ENCODE data around the gene DMRTC1.
"Not testable (repeated sequence)": the region's sequence is repeated elsewhere in the genome, so short reads cannot be mapped to it uniquely, and the experiment has no call there.

DMRTC1 gene, protein sequence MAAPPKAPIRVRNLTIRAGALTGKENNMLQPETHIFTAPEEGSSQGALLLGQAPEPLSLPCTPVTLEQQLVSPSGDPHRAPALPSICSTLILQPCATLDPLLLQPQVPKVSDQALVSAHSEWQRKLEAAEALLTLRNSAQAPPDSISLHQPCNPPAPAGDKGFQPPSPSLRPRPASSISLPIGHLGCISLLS

DNA sequence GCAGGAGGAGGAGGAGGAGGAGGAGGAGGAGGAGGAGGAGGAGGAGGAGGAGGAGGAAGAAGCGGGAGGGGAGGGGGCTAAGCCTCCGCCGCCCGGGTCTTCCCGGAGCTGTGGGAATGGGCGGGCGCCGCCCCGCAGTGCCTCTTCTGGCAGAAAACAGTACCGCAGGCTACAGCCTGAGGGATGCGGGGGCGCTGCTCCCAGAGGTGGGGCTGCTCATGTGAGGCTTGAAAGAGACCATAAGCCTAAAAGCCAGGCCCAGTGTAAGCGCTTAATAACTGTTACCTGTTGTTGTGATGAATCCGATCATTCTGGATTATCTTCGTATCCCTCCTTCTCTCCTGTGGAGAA lies at the start of gene DMRTC1:
Gene DMRTC1 (minus strand): TSS at position 19 of the 351 bp plus-strand sequence. CDS start 68,143 bp downstream, outside the sequence.
- not testable (repeated sequence) for DNase-seq

DNA sequence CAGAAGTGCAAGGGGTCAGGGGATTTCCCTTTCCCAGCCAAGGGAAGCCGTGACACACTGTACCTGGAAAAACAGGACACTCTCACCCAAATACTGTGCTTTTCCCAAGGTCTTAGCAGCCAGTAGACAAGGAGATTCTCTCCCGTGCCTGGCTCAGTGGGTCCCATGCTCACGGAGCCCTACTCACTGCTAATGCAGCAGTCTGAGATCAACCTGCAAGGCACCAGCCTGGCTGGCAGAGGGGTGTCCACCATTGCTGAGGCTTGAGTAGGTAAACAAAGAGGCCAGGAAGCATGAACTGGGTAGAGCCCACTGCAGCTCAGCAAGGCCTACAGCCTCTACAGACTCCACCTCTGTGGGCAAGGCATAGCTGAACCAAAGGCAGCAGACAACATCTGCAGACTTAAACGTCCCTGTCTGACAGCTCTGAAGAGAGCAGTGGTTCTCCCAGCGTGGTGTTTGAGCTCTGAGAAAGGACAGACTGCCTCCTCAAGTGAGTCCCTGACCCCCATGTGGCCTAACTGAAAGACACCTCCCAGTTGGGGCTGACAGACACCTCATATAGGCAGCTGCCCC lies 37.3 kb upstream of the DMRTC1 start:
- DNase-seq: not testable (repeated sequence)

DNA sequence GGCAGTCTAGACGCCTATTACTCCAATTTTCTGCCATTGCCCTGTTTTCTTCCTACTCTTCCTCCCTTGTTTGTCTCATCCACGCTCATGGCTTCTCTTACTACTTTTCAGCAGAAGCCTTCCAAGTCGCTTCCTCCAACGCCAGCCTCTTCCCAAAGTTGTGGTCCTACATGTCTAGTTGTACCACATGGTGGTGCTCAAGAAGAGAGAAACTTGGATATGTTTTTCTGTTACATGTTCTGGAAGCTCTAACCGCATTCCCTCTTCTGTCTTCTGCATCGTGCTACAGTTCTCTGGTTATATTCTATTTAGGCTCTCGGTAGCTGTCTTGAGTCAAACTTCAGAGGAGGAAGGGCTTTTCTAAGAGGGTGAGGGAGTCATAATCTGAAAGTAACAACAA lies 31.2 kb upstream of the DMRTC1 start:
- DNase-seq: not testable (repeated sequence)

DNA sequence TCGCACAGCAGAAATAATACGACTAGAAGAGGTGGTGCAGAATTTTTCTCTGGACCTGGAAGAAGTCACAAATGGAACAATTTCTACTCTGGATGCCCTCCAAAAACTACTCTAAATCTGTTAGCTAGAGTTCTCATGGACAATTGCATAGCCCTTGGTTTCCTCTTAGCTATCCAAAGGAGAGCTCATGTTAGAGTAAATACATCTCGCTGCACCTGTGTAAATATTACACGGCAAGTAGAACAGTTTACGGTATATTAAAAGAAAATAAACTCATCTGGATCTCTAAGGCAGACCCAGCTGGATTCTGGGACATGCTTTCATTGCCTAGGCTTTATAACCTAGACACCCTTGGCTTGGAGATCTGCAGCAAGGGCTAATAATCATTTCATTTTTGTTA lies 28.2 kb upstream of the DMRTC1 start:
- not testable (repeated sequence) for DNase-seq

DNA sequence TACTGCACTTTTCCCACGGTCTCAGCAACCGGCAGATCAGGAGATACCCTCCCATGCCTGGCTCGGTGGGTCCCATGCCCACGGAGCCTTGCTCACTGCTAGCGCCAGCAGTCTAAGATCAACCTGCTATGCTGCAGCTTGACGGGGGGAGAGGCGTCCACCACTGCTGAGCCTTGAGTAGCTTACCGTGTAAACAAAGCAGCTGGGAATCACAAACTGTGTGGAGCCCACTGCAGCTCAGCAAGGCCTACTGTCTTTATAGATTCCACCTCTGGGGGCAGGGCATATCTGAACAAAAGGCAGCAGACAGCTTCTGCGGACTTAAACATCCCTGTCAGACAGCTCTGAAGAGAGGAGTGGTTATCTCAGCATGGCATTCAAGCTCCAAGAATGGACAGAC lies 16.3 kb upstream of the DMRTC1 start:
- DNase-seq: not testable (repeated sequence)

DNA sequence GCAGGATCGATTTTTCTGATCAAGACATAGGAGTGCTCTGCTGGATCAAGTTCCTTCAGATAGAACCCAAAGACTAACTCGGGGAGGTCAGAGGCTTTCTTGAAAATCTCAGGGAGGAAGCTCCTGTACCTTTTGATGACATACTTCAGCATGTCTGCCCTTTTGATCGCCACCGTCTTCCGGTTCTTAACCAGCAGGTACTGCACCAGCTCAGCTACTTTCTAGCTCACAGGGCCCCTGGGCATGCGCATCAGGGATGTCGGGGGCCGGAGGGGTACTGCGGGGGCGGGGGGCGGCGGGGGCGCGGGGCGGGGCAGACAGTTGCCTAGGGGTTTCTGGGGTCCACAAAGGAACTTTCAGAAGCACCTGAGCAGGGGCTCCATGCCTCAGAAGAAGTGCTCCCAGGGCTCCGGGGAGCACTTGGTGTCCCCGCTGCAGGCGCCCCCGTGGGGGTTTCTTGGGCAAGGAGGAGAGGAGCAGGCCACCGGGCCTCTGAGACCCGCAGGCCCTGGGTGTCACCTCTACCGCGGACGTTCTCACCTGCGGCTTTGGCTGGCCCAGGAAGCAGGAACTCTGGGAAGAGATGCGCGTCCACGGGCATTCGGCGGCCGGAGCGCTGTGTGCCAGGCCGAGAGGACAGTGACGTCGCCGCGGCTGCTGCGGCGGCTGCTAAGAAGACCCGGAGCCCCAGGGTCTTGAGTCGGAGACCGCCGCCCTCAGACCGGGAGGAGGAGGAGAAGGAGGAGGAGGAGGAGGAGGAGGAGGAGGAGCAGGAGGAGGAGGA lies 410 bp downstream of the DMRTC1 start:
- not testable (repeated sequence) for DNase-seq

DNA sequence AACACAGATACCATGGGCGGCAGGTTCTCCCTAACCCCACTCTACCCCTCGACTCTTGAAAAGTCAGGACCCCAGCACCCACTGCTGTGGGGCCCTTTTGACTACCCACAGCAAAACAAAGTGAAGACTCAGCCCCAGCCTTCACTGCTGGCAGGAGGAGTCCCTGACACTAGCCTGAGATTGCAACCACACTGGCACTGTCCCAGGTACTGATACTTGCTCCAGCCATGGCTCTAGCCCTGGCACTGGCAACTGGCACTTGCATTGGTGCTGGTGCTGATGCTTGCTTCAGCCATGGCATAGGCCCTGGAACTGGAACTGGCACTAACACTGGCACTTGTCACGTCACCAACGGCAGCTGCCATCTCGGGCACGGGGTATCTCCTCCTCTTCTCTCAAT lies 1.4 kb downstream of the DMRTC1 start:
- DNase-seq: not testable (repeated sequence)

DNA sequence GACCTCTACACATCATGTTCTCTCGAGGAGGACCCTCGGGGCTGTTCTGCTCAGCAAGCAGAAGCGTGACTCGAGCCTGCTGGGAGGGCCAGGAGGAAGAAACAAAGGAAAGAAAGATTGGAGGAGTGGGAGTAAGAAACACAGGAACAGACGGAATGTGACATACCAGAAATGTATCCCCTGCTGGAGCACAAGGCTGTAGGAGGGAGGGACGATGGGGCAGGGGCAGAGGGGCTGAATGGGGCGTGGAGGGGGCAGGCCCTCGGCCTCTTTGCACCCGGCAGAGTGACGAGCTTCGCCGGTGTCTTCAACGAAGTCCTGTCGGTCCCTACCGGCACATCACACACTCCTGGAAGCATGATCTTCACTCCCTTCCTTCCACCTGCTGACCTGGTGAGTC lies 5.7 kb downstream of the DMRTC1 start, which contains the start of gene FAM236A:
Gene FAM236A (plus strand): TSS at position 301 of the 400 bp plus-strand sequence. CDS start 57 bp downstream, at position 358.
- not testable (repeated sequence) for DNase-seq

DNA sequence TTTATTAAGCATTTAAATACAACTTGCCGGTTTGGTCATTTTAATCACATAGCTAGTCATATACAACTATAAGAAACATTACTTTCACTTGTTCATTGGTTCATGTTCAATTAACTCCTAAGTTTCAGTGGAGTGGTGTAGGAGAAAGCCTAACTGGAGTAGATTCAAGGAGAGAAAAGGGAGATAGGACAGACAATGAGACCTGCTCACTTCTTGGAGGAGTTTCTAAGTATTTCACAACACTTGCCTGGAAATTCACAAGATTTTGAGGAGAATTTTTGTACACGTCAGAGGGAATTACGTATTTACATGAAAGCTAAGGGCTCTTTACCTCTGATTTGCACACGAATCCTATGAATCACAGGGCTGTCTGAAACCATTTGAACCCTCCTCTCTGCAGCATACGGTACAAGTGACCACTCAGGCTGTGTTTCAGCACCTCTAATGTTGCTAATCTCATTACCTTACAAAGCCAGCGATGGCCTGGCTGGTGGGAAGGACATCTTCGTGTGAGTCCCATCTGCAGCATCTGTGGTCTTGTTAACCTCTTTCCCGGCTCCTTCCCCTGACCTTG lies 6.7 kb downstream of the DMRTC1 start:
- DNase-seq: not testable (repeated sequence)

DNA sequence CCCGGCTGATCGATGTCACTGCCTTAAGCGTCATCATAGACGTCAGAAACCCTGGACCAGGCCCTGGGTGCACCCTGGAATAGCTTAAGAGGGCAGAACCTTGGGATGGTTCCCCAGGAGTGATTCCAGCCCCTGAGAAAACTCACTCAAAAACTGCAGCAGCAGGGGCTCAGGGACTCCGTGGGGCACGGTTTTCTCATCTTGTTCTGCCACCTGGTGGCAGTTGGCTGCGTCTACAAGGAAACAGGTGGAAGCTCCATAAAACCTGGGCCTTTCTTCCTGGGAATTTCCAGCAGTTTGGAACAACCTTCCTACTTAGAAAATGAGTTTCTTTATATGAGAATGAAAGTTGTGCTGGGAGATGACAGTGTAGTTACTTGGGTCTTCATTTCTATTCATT lies 7.2 kb downstream of the DMRTC1 start:
- DNase-seq: not testable (repeated sequence)

DNA sequence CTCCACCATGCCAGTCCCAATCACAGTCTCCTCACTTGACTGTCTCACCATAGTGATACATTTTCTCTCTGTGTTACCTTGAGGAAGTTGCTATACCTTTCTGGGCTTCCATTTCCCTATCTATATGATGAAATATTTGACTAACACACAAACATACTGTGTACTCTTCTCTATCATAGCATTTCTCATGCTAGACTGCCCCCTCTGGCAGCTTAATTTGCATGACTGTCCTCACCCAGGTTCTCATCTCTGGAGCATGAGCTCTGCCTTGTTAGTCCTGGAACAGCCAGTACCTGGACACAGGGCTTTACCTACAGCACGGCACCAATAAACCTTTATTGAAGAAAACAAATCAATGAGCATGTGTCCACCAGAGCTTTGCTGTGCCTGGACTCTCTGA lies 11.4 kb downstream of the DMRTC1 start:
- not testable (repeated sequence) for DNase-seq

DNA sequence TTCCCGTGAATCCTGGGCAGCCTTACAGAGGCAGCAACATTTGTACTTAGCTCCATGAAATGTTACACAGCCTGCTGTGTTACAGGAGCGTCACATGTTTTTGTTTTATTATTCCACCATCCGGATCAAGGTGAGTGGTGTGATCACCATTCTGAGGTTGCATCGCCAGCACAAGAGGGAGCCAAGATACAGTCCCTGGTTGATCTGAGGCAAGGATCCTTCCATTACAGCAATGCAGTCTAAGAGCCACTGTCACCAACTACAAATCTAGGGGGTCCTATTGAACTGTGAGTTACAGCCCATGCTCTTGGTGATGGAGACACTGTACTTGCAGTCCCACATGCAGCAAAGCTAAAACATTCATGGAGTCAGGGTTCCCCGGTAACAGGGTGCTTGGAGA lies 27.5 kb downstream of the DMRTC1 start:
- DNase-seq: not testable (repeated sequence)

DNA sequence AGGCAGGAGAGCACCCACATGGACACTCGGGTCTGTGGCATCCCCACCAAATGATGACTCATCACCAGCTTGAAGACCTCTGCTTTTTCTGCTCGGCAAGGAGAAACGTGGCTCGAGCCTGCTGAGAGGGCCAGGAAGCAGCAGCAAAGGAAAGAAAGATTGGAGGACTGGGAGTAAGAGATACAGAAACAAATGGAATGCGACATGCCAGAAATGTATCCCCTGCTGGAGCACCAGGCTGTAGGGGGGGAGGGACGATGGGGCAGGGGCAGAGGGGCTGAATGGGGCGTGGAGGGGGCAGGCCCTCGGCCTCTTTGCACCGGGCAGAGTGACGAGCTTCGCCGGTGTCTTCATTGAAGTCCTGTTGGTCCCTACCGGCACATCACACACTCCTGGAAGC lies 31.3 kb downstream of the DMRTC1 start, which contains the start of gene FAM236C:
Gene FAM236C (plus strand): TSS at position 301 of the 400 bp plus-strand sequence. CDS start 100 bp downstream, outside the sequence.
- DNase-seq: not testable (repeated sequence)

DNA sequence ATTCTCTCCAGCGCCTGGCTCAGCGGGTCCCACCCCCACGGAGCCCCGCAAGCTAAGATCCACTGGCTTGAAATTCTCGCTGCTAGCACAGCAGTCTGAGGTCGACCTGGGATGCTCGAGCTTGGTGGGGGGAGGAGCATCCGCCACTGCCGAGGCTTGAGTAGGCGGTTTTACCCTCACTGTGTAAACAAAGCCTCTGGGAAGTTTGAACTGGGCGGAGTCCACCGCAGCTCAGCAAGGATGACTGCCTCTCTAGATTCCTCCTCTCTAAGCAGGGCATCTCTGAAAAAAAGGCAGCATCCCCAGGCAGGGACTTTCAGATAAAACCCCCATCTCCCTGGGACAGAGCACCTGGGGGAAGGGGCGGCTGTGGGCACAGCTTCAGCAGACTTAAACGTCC lies 53.9 kb downstream of the DMRTC1 start:
- not testable (repeated sequence) for DNase-seq

DNA sequence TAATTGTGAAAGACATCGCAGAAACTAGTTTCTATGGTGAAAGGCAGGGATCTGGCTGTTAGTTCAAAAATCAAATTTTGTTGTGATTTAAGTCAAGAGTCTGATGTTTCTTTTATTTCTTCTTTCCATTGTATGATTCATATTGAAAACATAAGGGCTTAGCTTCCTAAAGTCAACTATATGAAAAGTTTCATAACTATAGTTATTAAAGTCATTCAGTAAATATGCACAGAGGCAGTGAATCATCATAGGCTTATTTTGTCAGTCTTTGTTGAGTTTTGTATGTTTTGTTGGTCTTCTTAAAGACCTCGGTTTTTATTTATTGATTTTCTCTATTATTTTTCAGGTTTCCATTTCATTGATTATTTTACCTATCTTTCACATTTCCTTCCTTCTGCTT lies 60.7 kb downstream of the DMRTC1 start:
- DNase-seq: not testable (repeated sequence)

DNA sequence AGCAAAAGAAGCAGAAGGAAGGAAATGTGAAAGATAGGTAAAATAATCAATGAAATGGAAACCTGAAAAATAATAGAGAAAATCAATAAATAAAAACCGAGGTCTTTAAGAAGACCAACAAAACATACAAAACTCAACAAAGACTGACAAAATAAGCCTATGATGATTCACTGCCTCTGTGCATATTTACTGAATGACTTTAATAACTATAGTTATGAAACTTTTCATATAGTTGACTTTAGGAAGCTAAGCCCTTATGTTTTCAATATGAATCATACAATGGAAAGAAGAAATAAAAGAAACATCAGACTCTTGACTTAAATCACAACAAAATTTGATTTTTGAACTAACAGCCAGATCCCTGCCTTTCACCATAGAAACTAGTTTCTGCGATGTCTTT lies 106.1 kb downstream of the DMRTC1 start:
- not testable (repeated sequence) for DNase-seq

DNA sequence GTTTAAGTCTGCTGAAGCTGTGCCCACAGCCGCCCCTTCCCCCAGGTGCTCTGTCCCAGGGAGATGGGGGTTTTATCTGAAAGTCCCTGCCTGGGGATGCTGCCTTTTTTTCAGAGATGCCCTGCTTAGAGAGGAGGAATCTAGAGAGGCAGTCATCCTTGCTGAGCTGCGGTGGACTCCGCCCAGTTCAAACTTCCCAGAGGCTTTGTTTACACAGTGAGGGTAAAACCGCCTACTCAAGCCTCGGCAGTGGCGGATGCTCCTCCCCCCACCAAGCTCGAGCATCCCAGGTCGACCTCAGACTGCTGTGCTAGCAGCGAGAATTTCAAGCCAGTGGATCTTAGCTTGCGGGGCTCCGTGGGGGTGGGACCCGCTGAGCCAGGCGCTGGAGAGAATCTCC lies 112.9 kb downstream of the DMRTC1 start:
- not testable (repeated sequence) for DNase-seq

All from NCI-H524 treated with DMSO at 0.1 percent for 48 hours (cell line).